ENCODE data around the gene CDS1. TPM values are rescaled to one million over a fixed set of nuclear protein-coding genes. Genes with fewer than 3 reads are reported as not detected.
"Not testable (repeated sequence)": the region's sequence is repeated elsewhere in the genome, so short reads cannot be mapped to it uniquely, and the experiment has no call there.

Gene CDS1
- total RNA-seq, 2 experiments from 2014 or later: not detected

DNA sequence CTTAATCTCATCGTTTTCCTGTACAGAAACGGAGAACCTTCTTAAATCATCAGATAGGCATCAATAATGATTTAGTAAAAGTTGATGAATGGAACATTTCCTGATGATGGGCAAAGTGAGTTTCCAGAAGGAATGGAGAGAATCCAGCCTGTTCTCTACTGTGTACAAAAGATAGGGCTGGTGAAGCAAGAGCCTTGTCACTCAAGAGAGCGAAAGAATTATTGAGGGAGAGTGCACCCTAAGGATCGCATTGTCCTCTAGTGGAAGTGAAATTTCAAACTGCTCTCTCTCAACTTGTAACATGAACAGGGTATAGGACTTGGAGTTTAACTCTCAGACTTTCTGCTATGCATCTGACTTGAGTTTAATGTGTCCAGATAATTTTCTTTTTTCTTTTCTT is 69.6 kb downstream of the CDS1 start:
- Histone ChIP-seq H3K27ac (ENCODE audit: low read depth, low read length, poor library complexity, severe bottlenecking) (no peak overlapping the region), H3K9me3 (ENCODE audit: low read length) (no peaks in the 10 kb centered on the region), H4K20me1 (ENCODE audit: insufficient read depth, low read length) (no peaks in the 10 kb centered on the region), H3K36me3 (ENCODE audit: insufficient read depth, low read length) (no peaks in the 10 kb centered on the region), H3K9me2 (ENCODE audit: insufficient read depth, low read length) (no peaks in the 10 kb centered on the region), H3K4me3 (ENCODE audit: low read depth, low read length, poor library complexity, severe bottlenecking) (no peak overlapping the region), H3K4me1 (ENCODE audit: insufficient read depth, low read length, poor library complexity, severe bottlenecking) (no peaks in the 10 kb centered on the region), H2AFZ (ENCODE audit: low read length) (no peak overlapping the region), H3K4me2 (ENCODE audit: low read length) (no peak overlapping the region), H3K79me2 (ENCODE audit: insufficient read depth, low read depth, low read length) (no peaks in the 10 kb centered on the region)
- CTCF ChIA-PET (ENCODE audit: unreplicated experiment): no interaction called here
- TF ChIP-seq, protein P1, sequence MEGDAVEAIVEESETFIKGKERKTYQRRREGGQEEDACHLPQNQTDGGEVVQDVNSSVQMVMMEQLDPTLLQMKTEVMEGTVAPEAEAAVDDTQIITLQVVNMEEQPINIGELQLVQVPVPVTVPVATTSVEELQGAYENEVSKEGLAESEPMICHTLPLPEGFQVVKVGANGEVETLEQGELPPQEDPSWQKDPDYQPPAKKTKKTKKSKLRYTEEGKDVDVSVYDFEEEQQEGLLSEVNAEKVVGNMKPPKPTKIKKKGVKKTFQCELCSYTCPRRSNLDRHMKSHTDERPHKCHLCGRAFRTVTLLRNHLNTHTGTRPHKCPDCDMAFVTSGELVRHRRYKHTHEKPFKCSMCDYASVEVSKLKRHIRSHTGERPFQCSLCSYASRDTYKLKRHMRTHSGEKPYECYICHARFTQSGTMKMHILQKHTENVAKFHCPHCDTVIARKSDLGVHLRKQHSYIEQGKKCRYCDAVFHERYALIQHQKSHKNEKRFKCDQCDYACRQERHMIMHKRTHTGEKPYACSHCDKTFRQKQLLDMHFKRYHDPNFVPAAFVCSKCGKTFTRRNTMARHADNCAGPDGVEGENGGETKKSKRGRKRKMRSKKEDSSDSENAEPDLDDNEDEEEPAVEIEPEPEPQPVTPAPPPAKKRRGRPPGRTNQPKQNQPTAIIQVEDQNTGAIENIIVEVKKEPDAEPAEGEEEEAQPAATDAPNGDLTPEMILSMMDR (conservative IDR thresholded peaks at IDR 0.05; ENCODE audit: low read length): no peak
- TF ChIP-seq EZH2phosphoT487 (IDR thresholded peaks at IDR 0.05; ENCODE audit: borderline replicate concordance, low read depth, low read length): no peak
- DNase-seq (ENCODE audit: low spot score): no peak
- intact Hi-C loops (cut with micrococcal nuclease; ENCODE audit: unreplicated experiment): no loop called here
- no TSS peak for BruUV-seq (replicated peaks)
- POLR2A ChIA-PET: no interaction called here

DNA sequence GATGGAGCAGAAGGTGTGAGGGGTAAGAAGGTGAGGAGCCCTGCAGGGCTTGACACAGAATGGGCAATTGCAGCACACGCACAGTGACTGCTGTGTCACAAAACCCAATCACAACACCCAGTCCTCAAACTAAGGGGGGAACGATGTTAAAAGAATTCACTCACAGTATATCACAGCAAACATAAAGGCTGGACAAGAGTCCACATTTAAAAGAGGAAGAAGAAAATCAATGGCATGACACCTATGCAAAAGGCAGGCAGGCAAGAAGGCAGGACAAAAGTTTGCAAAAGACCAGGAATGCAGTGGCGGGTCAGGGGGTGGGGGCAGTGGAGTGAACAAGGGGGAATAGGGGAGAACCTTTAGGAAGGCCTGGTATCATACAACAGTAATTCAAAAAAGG is 77.7 kb downstream of the CDS1 start:
- Histone ChIP-seq H3K79me2 (ENCODE audit: insufficient read depth, low read depth, low read length) (no peaks in the 10 kb centered on the region), H4K20me1 (ENCODE audit: insufficient read depth, low read length) (no peaks in the 10 kb centered on the region), H2AFZ (ENCODE audit: low read length) (no peak overlapping the region), H3K9me3 (ENCODE audit: low read length) (no peaks in the 10 kb centered on the region), H3K27ac (ENCODE audit: low read depth, low read length, poor library complexity, severe bottlenecking) (no peak overlapping the region), H3K9me2 (ENCODE audit: insufficient read depth, low read length) (no peaks in the 10 kb centered on the region), H3K4me1 (ENCODE audit: insufficient read depth, low read length, poor library complexity, severe bottlenecking) (no peaks in the 10 kb centered on the region), H3K4me3 (ENCODE audit: low read depth, low read length, poor library complexity, severe bottlenecking) (no peak overlapping the region), H3K36me3 (ENCODE audit: insufficient read depth, low read length) (no peaks in the 10 kb centered on the region), H3K4me2 (ENCODE audit: low read length) (no peak overlapping the region)
- no peak for TF ChIP-seq EZH2phosphoT487 (IDR thresholded peaks at IDR 0.05; ENCODE audit: borderline replicate concordance, low read depth, low read length)
- TF ChIP-seq, protein P1 (conservative IDR thresholded peaks at IDR 0.05; ENCODE audit: low read length): no peak
- POLR2A ChIA-PET: no interaction called here
- no TSS peak for BruUV-seq (replicated peaks)
- intact Hi-C loops (cut with micrococcal nuclease; ENCODE audit: unreplicated experiment): no loop called here
- CTCF ChIA-PET (ENCODE audit: unreplicated experiment): no interaction called here
- no peak for DNase-seq (ENCODE audit: low spot score)

DNA sequence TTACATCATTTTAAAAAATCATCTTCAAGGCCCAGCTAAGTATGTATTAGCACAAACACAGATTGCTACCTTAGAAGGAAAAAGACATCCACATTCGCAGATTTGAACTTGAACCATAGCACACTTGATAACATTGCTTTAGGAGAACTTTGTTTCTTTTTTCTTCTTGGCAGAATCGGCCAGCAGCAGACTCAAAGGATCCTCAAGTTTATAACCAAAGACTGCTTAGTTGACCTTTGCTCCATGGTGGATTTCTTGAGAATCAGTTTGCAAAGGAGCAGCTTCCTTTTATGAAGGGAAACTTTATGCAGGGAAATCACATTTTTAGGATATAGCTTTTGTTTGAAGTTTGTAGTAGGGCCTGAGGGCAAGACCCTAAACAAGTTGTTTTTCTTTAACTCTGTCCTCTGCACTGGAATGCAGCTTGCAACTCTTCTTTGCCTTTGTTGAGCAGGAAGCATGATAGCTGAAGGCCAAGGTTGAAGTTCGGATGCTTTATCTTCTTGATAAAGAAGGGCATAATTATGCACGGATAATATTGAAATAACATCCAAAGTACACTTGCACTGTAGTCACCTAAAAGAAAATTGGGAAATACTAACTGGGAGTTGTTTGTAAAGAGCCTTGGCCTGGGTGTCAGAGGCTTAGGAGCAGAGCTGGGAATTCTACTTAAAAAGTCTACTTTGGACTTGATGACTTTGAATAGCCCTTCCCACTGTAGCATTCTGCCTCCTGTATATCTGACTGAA is 78.4 kb downstream of the CDS1 start:
- Histone ChIP-seq H3K4me2 (ENCODE audit: low read length) (no peak overlapping the region), H3K4me3 (ENCODE audit: low read depth, low read length, poor library complexity, severe bottlenecking) (no peak overlapping the region), H3K9me2 (ENCODE audit: insufficient read depth, low read length) (no peaks in the 10 kb centered on the region), H4K20me1 (ENCODE audit: insufficient read depth, low read length) (no peaks in the 10 kb centered on the region), H3K79me2 (ENCODE audit: insufficient read depth, low read depth, low read length) (no peaks in the 10 kb centered on the region), H3K27ac (ENCODE audit: low read depth, low read length, poor library complexity, severe bottlenecking) (no peak overlapping the region), H3K36me3 (ENCODE audit: insufficient read depth, low read length) (no peaks in the 10 kb centered on the region), H2AFZ (ENCODE audit: low read length) (no peak overlapping the region), H3K9me3 (ENCODE audit: low read length) (no peaks in the 10 kb centered on the region), H3K4me1 (ENCODE audit: insufficient read depth, low read length, poor library complexity, severe bottlenecking) (no peaks in the 10 kb centered on the region)
- no peak for TF ChIP-seq EZH2phosphoT487 (IDR thresholded peaks at IDR 0.05; ENCODE audit: borderline replicate concordance, low read depth, low read length)
- TF ChIP-seq, protein P1 (conservative IDR thresholded peaks at IDR 0.05; ENCODE audit: low read length): no peak
- ChIA-PET POLR2A (no interaction called here), CTCF (ENCODE audit: unreplicated experiment) (no interaction called here)
- intact Hi-C loops (cut with micrococcal nuclease; ENCODE audit: unreplicated experiment): no loop called here
- DNase-seq (ENCODE audit: low spot score): no peak
- BruUV-seq (replicated peaks): no TSS peak

DNA sequence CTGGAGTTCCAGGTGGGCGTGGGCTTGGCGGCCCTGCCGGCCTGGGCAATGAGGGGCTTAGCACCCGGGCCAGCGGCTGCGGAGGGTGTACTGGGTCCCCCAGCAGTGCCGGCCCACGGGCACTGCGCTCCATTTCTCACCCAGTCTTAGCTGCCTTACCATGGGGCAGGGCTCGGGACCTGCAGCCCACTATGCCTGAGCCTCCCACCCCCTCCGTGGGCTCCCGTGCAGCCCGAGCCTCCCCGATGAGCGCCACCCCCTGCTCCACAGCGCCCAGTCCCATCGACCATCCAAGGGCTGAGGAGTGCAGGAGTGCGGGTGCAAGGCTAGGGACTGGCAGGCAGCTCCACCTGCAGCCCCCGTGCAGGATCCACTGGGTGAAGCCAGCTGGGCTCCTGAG is 81.8 kb downstream of the CDS1 start:
- H3K9me2 ChIP-seq (ENCODE audit: insufficient read depth, low read length); H3K4me3 ChIP-seq (ENCODE audit: low read depth, low read length, poor library complexity, severe bottlenecking); H3K4me2 ChIP-seq (ENCODE audit: low read length); H3K4me1 ChIP-seq (ENCODE audit: insufficient read depth, low read length, poor library complexity, severe bottlenecking); CTCF ChIA-PET (ENCODE audit: unreplicated experiment); H3K27ac ChIP-seq (ENCODE audit: low read depth, low read length, poor library complexity, severe bottlenecking); H2AFZ ChIP-seq (ENCODE audit: low read length); H4K20me1 ChIP-seq (ENCODE audit: insufficient read depth, low read length); DNase-seq (ENCODE audit: low spot score); POLR2A ChIA-PET; H3K36me3 ChIP-seq (ENCODE audit: insufficient read depth, low read length); H3K9me3 ChIP-seq (ENCODE audit: low read length); H3K79me2 ChIP-seq (ENCODE audit: insufficient read depth, low read depth, low read length); intact Hi-C loops (cut with micrococcal nuclease; ENCODE audit: unreplicated experiment); BruUV-seq (replicated peaks): not testable (repeated sequence)

All from OCI-LY7 (cell line).